GM20431 (cell line): Measurements from ENCODE around the gene ODAPH.
"Not testable (repeated sequence)": the region's sequence is repeated elsewhere in the genome, so short reads cannot be mapped to it uniquely, and the experiment has no call there.

Experiments
- in situ Hi-C: fragments of 300-500 bp; cut with MseI, MboI; formaldehyde crosslinking; loops from one replicate; pipeline ENCODE4 v1.15.0; 2020; ENCODE audit warnings: low sequenced_read_pairs; ENCODE audit not compliant: unreplicated experiment

The ODAPH gene

DNA sequence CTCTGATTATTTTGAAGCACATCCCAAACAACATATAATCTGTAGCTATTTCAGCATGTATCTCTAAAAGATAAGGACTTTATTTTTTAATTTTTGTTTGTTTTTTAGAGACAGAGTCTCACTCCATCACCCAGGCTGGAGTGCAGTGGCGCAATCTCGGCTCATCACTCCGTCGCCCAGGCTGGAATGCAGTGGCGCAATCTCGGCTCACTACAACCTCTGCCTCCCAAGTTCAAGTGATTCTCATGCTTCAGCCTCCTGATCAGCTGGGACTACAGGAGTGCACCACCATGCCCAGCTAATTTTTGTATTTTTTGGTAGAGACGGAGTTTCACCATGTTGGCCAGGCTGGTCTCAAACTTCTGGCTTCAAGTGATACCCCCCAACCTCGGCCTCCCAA, 11.6 kb upstream of the ODAPH start:
- in situ Hi-C loops, result not testable (repeated sequence)

DNA sequence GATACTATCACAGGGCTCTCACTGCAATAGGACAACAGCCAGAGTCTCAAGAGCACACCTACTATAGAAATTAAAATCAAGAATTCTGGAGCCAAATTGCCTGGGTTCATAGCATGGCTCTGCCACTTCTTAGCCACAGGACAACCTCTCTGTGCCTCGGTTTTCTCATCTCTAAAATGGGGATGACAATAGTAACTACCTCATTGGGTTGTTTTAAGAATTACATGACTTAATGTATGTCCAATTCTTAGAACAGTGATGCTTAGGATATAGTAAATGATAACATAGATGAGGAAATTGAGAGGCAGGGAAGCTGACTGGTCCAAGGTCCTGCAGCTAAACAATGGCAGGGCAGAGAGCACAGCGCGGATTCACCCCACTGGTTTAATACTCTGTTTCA, 11.0 kb upstream of the ODAPH start:
- in situ Hi-C loops, result no loop called here

DNA sequence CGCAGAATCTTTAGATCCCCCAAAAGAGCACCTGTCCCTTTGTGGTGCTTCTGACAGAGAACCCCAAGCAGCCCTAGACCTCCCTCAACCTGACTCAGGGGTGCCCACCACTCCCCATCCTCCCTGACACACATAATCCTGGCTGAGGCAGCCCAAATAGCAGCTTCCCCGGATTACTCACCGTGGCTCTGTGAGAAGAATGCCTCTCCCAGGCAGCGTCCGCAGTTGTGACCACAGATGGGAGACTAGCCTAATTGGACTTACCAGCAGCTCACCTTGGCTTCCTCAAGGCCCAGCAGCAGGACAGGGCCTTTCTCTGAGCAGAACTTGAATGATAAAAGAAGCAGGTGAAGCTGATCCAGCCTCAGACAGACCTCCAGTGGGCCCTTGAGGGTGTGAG, 10.3 kb upstream of the ODAPH start:
- in situ Hi-C loops, result no loop called here

DNA sequence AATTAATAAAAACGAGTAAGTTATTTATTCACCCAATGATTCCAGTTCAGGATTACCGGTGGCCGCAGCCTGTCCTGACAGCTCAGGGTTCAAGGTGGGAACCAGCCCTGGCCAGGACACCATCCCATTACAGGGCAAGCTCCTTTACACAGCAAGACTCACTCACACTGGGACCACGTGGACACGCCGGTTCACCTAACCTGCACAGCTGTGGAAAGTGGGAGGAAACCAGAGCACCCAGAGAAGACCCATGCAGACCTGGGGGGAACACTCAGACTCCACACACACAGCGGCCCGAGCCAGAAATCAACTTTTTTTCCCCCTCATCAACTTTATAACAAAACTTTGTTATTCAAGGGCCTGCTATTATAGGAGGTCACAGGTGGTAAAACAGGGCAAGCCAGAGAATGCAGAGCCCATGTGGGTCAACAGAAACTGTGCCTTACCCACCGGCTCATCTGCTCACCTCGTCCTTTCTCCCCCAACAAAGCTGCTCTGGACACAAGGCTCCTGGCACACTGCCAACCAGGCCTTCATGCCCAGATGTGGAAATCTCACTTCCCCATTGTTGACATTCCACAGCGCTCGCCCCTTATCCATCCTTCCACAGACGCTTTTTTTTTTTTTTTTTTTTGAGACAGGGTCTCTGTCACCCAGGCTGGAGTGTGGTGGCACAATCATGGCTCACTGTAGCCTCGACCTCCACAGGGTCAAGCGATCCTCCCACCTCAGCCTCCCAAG, 8.0 kb upstream of the ODAPH start:
- in situ Hi-C loops, result no loop called here

DNA sequence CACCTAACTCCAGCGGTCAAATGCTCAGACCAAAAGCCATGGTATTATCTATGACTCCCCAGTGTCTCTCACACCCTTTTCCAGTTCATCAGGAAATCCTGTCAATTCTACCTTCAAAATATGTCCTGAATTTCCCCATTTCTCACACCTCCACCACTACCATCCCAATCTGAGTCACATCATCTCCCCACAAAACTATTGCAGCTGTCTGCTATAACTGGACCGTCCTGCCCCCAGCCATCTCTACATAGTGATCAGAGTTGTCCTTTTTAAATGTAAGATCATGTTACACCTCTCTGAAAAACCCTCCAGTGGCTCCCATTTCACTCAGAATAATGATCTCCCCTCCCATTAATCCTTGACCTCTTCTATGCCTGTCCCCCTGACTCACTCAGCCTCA, 6.8 kb upstream of the ODAPH start:
- in situ Hi-C loops, result no loop called here

DNA sequence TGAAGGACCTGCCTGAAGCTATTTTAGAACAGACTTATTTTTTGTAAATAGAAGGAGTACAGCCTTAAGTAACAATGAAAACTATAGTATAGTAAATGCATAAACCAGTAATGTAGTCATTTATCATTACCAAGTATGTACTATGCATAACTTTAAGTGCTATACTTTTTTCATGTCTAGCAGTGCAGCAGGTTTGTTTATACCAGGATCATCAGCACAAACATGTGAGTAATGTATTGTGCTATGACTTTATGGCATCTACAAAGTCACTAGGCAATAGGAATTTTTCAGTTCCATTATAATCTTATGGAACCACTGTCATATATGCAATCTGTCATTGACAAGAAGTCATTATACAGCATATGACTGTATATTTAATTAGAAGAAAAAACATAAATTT, 3.4 kb upstream of the ODAPH start:
- in situ Hi-C loops, result no loop called here

DNA sequence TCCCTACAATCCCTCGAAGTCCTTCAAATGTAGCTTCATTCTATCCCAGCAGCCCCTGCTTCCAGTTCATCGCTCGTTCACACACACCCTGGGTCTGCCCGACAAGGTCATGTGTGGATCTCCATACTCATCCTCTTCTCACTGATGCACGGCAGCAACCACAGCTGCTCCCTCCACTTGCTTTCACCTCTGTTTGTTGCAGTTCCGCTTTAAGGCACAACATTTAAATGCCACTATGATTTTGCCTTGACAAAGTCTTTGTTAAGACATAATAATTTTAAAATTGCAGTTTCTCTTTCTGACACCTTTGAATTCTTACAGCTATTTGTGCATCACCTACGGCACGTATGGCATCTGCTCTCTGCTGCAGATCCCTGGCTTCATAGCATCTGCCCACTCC, 1.8 kb downstream of the ODAPH start:
- in situ Hi-C loops, result no loop called here

DNA sequence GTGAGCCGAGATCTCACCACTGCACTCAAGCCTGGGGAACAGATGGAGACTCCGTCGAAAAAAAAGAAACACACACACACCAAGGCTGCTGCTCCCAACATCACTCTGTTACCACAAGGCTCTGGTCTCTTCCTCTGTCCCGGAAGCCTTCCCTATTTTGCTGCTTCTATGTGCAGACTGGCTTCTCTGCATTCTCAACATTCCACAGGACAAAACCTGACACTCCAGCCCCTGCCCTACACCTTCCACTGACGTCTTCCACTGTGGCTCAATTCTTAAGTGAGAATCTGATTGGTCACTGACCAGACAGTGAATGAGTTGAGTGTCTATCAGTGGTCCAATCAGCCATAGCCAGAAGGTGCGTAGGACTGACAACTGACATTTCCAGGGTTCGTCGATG, 5.9 kb downstream of the ODAPH start:
- in situ Hi-C loops, result no loop called here

DNA sequence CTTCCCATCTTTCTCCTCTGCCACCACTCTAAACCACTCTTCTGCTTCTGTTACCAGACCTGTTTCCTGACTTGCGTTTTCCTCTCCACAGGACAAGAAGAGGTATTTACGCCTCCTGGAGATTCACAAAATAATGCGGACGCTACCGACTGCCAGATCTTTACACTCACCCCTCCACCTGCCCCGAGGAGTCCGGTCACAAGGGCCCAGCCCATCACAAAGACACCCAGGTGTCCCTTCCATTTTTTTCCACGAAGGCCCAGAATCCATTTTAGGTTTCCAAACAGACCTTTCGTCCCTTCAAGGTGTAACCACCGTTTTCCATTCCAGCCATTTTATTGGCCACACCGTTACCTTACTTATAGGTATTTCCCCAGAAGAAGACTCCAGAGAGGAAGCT, 8.2 kb downstream of the ODAPH start:
- in situ Hi-C loops, result no loop called here

DNA sequence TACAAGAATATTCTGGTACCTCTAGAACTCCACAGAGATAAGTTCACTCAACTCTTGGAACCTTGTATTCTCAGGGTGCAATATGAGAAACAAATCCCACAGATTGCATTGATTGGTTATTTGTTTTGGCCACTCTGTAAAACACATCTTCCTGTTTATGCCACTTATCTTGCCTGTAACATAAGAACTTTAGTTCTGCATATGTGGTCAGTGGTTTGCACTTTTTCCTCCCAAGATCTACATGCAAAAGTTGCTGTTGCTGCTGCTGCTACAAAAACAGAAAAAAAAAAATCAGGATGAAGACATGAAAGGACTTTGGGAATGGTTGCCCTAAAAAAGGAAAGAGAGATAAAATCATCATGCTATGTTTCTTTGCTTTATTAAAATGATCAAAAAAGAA, 9.6 kb downstream of the ODAPH start:
- in situ Hi-C loops, result no loop called here

DNA sequence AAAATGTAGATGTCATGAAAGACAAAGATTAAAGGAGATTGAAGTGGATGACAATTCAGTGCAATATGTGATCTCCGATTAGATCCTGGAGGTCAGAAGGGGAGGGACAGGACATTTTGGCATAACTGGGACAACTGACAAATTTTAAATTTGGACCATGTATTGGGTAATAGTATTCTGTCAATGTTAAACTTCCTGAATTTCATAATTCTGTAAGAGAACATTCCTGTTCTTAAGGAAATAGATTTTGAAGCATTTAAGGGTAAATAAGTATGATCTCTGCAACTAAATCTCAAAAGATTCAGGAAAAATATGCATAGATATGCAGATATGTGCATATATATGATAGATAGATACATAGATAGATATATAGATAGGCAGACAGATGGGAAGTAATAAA, 11.0 kb downstream of the ODAPH start:
- in situ Hi-C loops, result no loop called here

DNA sequence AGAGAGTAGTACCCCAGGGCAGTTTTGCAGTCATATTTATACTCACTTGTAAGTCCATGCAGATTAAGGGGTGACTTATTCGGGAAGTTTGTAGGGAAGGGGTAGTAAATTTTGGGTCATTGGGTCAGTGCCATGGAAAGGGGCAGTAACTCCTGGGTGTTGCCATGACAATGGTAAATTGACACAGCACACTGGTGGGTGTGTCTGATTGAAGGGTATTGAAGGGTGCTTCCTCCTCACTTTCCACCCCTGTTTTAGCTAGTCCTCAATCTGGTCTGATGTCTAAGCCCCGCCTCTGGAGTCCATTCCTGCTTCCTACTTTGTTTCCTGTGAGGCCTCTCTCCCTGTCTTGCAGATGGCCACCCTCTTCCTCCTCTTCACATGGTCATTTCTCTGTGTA, 11.9 kb downstream of the ODAPH start:
- in situ Hi-C loops, result no loop called here

DNA sequence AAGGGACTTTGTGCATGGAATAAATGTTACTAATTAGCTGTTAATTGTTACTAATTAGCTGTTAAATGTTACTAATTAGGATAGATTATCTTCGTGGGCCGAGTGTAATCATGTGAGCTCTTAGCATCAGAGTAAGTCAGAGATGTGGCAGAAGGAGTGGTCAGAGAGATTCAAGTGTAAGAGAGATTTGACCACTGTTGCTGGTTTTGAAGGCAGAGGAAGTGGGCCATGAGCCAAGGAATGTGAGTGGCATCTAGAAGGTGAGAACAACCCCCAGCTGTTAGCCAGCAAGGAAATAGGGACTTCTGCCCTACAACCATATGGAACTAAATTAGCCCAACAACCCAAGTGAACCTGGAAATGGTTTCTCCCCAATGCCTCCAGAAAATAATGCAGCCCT, 28.2 kb downstream of the ODAPH start:
- in situ Hi-C loops, result no loop called here

DNA sequence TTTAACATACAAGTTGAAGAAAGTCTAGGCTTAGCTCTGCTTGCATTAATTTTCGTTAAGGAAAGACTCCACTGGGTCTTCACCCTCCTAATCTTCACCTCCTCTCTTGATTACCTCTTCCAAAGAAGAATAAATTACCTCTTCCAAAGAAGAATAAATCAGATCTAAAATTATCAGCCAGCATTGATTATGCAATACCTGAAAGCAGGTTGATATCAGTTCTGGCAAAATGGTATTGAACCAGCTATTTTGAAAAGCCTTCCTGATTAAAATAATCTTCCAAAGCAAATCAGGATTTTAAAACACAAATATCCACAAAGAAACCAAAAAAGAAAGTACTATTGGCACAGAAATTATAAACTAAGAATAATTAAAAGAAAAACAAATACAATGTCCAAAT, 37.5 kb downstream of the ODAPH start:
- in situ Hi-C loops, result no loop called here

DNA sequence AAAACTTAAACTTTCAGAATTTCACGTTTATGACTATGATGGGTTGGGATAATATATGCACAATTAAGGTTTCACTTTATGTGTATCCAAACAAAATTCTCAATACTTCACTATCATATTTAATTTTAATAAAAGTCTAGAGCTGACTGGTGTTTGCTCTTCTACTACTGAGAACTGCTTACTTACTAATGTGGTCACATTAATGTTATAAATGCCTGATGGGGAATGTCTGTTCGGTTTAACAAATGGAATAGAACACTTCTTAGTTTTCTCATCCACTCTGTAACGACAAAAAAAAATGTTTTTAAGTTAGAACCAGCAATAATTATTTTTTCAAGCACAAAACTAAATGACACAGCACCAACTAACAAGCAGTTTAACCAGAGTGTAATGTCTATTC, 40.2 kb downstream of the ODAPH start:
- in situ Hi-C loops, result no loop called here

DNA sequence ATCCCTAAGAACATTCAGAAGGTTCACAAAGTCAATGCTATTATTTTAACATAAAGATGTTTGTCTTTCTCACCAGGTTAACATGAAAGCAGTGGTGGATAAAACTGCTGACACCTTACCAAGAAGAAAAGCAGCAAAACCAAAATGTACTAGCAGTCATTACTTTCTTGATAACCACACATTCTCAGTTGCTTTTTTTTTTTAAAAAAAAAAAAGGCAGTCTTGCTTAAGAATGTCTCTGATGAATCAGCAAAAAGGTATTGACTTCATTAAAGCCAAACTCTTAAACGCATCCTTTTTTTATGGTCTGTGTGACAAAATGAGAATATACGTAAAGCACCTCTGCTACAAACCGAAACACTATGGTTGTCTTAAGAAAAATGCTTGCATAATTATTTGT, 42.5 kb downstream of the ODAPH start:
- in situ Hi-C loops, result no loop called here

DNA sequence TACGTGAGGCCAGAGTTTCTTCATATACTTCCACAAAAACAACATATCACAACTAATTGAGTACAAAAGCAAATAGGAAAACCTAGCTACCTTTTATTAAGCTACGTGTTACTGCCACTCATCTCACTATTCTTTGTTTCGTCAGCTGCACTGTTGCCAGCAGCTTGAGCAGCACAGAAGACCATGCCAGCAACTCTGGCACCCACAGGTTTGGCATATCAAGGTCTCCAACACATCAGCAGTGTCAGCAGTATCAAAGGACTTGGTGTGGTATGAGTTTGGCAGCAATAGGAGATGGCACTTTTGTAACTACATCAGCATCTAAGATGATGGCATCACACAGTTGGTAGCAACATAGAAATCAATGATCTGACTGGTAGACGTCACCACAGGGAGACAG, 43.8 kb downstream of the ODAPH start:
- in situ Hi-C loops, result no loop called here

DNA sequence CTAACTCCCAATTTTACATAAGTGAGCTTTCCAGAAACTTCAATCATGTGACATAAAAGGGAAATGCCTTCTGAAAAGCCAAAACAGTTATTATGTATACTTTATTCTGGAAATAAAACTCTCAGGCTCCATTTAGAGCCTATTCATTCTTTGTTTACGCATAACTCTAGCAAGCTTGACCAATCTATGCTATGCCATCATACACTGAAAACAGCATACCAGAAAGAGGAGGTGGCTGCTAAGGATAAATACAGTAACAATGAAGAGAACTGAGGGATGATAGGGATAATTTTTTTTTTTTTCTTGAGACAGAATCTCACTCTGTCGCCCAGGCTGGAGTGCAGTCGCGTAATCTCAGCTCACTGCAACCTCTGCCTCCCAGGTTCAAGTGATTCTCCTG, 50.1 kb downstream of the ODAPH start:
- in situ Hi-C loops, result no loop called here

DNA sequence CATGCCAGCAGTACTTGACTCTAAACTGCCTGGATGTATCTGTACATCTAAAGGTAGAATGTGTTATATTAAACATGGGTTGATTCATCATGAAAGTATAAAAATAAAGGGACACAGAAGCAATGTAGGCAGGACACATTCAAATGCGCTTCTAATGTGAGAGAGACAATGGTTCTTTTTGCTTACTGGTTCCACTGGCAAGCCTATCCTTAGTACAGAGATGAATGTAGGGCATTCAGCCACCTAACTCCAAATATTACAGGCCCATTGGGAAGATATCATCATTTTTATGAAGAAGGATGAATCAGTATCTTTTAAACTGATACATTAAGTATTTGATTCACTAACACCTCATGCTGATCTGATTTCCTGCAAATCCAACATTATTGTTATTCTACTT, 56.4 kb downstream of the ODAPH start:
- in situ Hi-C loops, result no loop called here
